ENCODE measurements around the gene AGT.
A peak's percentile ranks its signal among the peaks of the same experiment; 100 is the strongest.

AGT gene

GRCh38 chr1:230713915-230714764 lies at the start of gene AGT:
Gene AGT (minus strand): TSS chr1:230714122. CDS start chr1:230710823, 3,299 bp downstream.
- no peak for DNase-seq

- no peak for DNase-seq
These were observed 47.7 kb upstream of the AGT start for GRCh38 chr1:230761443-230762167.

- peak; percentile 53 for DNase-seq
These were observed 46.5 kb upstream of the AGT start for GRCh38 chr1:230760360-230760827.

- DNase-seq: peak; percentile 93
These were observed 45.6 kb upstream of the AGT start for GRCh38 chr1:230759369-230760065.

- DNase-seq: peak; percentile 97
These were observed 44.9 kb upstream of the AGT start for GRCh38 chr1:230758709-230759368.

- no peak for DNase-seq
These were observed 44.2 kb upstream of the AGT start for GRCh38 chr1:230757856-230758708.

GRCh38 chr1:230754796-230755195 lies 40.9 kb upstream of the AGT start:
- DNase-seq: no peak

GRCh38 chr1:230753586-230754251 lies 39.8 kb upstream of the AGT start:
- DNase-seq: peak; percentile 86

GRCh38 chr1:230753191-230753585 lies 39.3 kb upstream of the AGT start:
- no peak for DNase-seq

GRCh38 chr1:230752407-230752806 lies 38.5 kb upstream of the AGT start:
- peak; percentile 93 for DNase-seq

GRCh38 chr1:230750986-230751625 lies 37.2 kb upstream of the AGT start:
- DNase-seq: no peak

GRCh38 chr1:230750576-230750975 lies 36.7 kb upstream of the AGT start:
- no peak for DNase-seq

GRCh38 chr1:230749635-230750034 lies 35.7 kb upstream of the AGT start:
- no peak for DNase-seq

- DNase-seq: no peak
These were observed 35.2 kb upstream of the AGT start for GRCh38 chr1:230749150-230749549.

- DNase-seq: peak; percentile 70
These were observed 34.2 kb upstream of the AGT start for GRCh38 chr1:230747890-230748800.

- peak; percentile 23 for DNase-seq
These were observed 33.3 kb upstream of the AGT start, which contains the start of gene CAPN9 for GRCh38 chr1:230747127-230747730. Gene CAPN9 (plus strand): TSS chr1:230747388. CDS start chr1:230747497, 109 bp downstream.

- no peak for DNase-seq
These were observed 32.7 kb upstream of the AGT start for GRCh38 chr1:230746617-230747016.

GRCh38 chr1:230745071-230745470 lies 31.1 kb upstream of the AGT start:
- peak; percentile 67 for DNase-seq

- DNase-seq: no peak
These were observed 30.5 kb upstream of the AGT start for GRCh38 chr1:230744382-230744781.
